Neuron (in vitro differentiated cells): ENCODE results near the gene LYST.

ENCODE experiments used
- H2AFZ ChIP-seq: one replicate; pipeline ENCODE4 v1.6.1; 2013; ENCODE audit warnings: low read depth, mild to moderate bottlenecking, inconsistent platforms, low read length, moderate library complexity
- H3K27me3 ChIP-seq: one replicate; pipeline ENCODE4 v1.6.1; 2013; ENCODE audit warnings: low read length; ENCODE audit not compliant: insufficient read depth
- H3K36me3 ChIP-seq: one replicate; pipeline ENCODE4 v1.6.1; 2013; ENCODE audit warnings: low read length; ENCODE audit not compliant: insufficient read depth
- H3K4me1 ChIP-seq: one replicate; pipeline ENCODE4 v1.6.1; 2013; ENCODE audit warnings: low read length; ENCODE audit not compliant: insufficient read depth
- H3K4me3 ChIP-seq: 2 replicates; pipeline ENCODE4 v1.5.1; 2013; ENCODE audit warnings: mild to moderate bottlenecking, low read length, moderate library complexity
- H3K9me3 ChIP-seq: one replicate; pipeline ENCODE4 v1.6.1; 2013; ENCODE audit warnings: low read length

The LYST gene

DNA sequence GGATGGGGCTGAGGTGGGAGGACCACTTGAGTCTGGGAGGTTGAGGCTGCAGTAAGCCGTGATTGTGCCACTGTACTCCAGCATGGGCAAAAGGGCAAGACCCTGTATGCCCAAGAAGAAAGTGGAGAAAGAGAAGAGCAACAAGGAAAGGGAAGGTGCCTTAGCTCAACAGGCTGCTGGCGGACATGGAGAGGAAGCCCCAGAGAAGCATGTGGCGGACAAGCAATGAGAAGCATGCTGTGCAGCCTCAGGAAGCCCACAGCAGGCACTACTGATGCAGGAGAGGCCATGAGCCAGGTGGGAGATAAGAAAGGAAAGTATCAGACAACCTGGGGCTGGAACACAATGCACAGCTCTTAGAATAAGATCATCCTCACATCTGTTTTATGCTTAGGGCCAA is 184.5 kb downstream of the LYST start:
- Histone ChIP-seq H2AFZ (no peak overlapping the region), H3K27me3 (no peaks in the 10 kb centered on the region), H3K9me3 (no peaks in the 10 kb centered on the region), H3K36me3 (no peaks in the 10 kb centered on the region), H3K4me3 (no peak overlapping the region), H3K4me1 (no peaks in the 10 kb centered on the region)

DNA sequence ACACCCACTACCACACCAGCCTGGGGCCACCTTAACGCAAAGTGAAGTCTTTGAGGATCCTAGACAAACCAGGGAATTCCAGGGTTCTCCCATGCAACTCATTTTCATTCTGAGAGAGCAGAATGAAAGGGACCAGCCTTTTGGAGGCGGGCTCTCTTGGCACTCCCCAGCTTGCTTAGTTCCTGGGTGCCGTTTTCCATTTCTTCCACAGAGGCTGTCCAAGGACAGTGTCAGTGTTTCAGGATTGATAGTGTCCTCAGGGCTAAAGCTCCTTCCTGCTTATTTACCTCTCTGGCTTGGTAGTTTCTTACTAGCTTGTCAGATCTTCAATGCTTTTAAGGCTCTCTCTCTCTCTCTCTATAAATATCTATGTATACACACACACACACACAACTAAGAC is 187.1 kb downstream of the LYST start:
- no peaks in the 10 kb centered on the region for H3K27me3 ChIP-seq
- no peaks in the 10 kb centered on the region for H3K4me1 ChIP-seq
- peaks cover 9% of the 10 kb centered on the region for H3K9me3 ChIP-seq
- H3K36me3 ChIP-seq: peaks cover 3% of the 10 kb centered on the region
- no peak overlapping the region for H3K4me3 ChIP-seq
- no peak overlapping the region for H2AFZ ChIP-seq

DNA sequence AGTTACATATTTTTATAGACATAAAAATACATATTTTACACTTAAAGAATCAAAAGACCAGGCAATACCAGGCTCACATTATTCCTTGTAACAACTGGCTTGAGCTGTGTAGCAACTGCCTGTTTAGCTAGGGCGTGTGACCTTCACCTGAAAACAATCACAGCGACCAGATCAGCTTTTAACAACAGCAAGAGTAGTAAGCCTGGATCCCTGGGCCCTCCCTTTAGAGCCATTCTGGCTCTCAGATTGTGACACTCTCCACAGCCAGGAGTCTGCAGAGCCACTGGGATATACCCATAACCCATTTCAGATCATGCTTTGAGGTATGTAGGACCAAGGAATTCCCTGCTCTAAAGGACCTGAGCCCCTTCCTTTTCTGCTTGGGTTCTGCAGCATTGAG is 187.7 kb downstream of the LYST start:
- peaks cover 9% of the 10 kb centered on the region for H3K9me3 ChIP-seq
- H3K27me3 ChIP-seq: no peaks in the 10 kb centered on the region
- H3K36me3 ChIP-seq: peaks cover 3% of the 10 kb centered on the region
- H2AFZ ChIP-seq: no peak overlapping the region
- no peak overlapping the region for H3K4me3 ChIP-seq
- H3K4me1 ChIP-seq: no peaks in the 10 kb centered on the region

DNA sequence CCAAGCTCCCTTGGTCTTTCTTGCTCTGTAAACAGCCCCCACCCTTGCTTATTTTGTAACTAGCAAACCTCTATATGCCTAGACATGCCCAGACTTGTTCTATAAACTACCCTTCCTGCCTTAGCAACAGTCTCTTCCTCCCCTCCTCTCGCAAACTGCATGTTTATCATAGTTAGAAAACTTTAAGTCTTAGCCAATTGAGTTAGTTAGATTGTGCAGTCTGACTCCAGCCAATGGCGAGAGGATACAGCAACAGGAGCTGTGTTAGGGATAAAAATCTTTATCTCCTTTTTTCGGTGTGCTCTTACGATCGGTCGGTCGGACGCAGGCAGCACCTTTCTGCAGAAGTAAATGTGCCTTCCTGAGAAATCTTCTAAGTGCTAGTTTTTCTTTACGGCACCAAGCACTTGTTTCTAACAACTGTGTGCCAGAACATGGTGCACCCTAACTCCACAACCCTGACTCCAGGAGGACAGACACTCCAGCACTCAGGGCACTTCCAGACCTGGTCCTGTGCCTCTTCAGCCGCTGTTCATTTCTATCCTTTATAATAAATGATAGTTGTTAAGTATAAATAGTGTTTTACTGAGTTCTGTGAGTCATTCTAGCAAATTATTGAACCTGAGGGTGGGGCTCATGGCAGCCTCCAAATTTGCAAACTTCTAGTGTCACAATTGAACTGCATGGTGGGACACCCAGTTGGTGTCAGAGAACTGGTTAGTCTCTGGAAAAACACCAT is 191.4 kb downstream of the LYST start:
- no peaks in the 10 kb centered on the region for H3K4me1 ChIP-seq
- no peaks in the 10 kb centered on the region for H3K27me3 ChIP-seq
- H3K36me3 ChIP-seq: peaks cover 3% of the 10 kb centered on the region
- H3K9me3 ChIP-seq: peaks cover 15% of the 10 kb centered on the region
- no peak overlapping the region for H3K4me3 ChIP-seq
- H2AFZ ChIP-seq: no peak overlapping the region

DNA sequence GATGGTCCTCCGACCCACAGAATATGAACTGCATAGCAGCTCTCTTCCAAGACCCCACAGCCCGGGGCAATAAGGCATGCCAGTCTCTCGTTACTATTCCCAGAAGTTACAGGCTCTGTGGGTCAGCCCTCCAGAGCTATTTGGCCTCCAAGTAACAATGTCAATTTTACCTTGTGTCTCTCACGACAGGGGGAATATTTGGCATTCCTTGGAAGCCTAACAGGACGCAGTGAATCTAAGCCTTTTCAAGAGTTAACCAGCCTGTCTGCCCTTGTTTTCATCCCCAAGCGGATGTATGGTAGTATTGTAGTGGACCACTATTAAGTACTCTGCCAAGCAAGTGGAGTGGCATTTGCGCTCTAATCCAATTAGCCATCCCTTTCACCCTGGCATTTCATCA is 192.7 kb downstream of the LYST start:
- H3K27me3 ChIP-seq: no peaks in the 10 kb centered on the region
- no peaks in the 10 kb centered on the region for H3K4me1 ChIP-seq
- H3K9me3 ChIP-seq: peaks cover 26% of the 10 kb centered on the region
- no peak overlapping the region for H3K4me3 ChIP-seq
- no peak overlapping the region for H2AFZ ChIP-seq
- peaks cover 3% of the 10 kb centered on the region for H3K36me3 ChIP-seq

DNA sequence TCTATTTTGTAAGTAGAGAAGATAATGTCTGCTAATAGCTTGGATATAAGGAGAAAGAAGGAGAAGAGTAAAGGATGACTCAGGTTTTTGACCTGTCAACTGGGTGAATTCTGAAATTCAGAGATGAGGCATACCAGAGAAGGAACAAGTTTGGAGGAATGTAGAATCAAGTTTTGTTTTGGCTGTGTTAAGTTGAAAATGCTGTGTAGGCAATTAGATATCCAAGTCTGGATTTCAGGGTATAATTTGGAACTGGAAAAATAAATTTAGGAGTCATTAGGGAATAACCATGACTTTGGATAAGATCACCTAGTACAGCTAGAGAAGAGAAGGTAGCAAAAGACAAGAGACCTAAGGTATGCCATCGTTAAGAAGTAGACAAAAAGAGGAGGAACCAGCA is 194.7 kb downstream of the LYST start:
- H3K4me3 ChIP-seq: no peak overlapping the region
- H3K36me3 ChIP-seq: peaks cover 3% of the 10 kb centered on the region

DNA sequence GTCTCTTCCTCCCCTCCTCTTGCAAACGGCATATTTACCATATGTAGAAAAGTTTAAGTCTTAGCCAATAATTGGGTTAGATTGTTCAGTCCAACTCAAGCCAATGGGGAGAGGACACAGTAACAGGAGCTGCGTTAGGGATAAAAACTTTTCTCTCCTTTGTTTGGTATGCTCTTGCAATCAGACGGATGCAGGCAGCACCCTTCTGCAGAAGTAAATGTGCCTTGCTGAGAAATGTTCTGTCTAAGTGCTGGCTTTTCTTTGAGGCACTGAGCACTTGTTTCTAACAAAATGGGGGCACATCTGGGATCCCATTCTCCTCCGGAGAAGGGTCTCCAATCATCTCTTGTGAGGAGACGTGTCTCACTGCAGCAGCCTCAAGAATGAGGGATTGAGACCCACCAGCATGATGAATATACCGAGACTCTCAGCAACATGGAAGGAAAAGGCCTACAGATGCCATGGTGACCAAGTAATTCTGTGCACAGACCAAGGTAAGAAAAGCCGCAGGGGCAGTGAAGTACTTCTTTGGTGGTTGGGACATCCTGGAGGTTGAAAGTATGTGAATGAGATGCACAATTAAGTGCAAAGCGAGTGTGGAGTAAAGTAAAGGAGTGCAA is 196.4 kb downstream of the LYST start:
- H3K27me3 ChIP-seq: no peaks in the 10 kb centered on the region
- peaks cover 21% of the 10 kb centered on the region for H3K9me3 ChIP-seq
- H2AFZ ChIP-seq: no peak overlapping the region
- no peaks in the 10 kb centered on the region for H3K36me3 ChIP-seq
- H3K4me3 ChIP-seq: no peak overlapping the region
- H3K4me1 ChIP-seq: no peaks in the 10 kb centered on the region

More for the DNA sequence above, 194.7 kb downstream of the LYST start:
- Histone ChIP-seq H3K27me3 (no peaks in the 10 kb centered on the region), H3K4me1 (no peaks in the 10 kb centered on the region), H3K9me3 (peaks cover 26% of the 10 kb centered on the region), H2AFZ (no peak overlapping the region)

DNA sequence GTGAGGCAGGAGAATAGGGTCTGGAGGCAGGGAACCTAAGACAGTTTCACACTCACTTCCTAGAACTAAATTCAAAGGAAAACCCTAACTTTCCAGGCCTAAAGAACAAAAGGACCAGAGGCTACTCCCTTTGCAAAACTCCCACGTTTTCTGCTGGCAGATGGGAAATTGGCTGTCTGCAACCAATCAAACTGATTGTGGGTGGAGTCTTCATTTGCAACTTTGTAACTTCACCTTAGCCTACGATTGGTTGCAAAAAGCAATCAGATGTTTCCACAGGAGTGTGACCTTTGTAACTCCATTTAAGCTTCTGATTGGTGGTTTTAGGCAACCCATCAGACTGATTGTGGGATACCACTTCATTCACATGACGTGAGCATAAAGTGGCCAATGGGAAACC is 197.4 kb downstream of the LYST start:
- Histone ChIP-seq H3K27me3 (no peaks in the 10 kb centered on the region), H3K36me3 (no peaks in the 10 kb centered on the region), H3K4me1 (no peaks in the 10 kb centered on the region), H3K4me3 (no peak overlapping the region), H2AFZ (no peak overlapping the region), H3K9me3 (peaks cover 17% of the 10 kb centered on the region)

DNA sequence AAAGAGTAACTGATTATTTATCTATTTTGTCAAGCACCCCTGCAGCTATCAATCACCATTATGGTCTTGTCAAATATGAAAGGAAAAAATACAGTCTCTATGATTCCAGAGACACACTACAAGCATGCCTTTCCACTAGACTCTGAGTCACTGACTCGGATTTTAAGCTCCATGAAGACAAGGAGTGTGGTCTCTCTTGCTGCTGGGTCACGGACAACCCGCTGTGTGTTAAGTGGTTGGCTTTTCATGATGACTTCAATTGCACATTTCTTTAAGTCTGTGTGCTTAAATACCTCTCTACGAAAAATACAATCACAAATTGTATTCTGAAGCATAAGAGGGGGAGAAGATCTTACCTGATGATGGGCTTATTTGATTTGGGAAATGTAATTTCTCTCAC is 203.1 kb downstream of the LYST start:
- Histone ChIP-seq H3K36me3 (no peaks in the 10 kb centered on the region), H2AFZ (no peak overlapping the region), H3K27me3 (no peaks in the 10 kb centered on the region), H3K4me3 (no peak overlapping the region), H3K9me3 (peaks cover 5% of the 10 kb centered on the region), H3K4me1 (no peaks in the 10 kb centered on the region)

DNA sequence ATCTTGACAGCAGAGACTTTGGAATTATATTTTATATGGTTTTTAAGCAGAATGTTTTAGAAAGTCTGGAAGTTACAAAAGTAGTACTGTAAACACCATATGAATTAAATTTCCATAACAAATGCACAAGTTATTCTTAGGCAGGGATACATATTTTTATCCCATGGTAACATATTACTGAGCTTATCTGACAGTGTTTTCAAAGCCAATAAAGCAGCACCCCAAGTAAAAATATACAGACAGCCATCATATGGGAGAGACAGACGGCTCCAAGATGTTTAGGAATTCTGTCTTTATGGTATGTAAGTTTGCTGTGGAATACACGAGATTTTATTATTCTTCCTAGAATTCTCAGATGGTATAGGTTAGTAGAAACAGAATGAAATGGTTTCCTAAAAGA is 205.1 kb downstream of the LYST start:
- Histone ChIP-seq H3K9me3 (peaks cover 5% of the 10 kb centered on the region), H3K27me3 (no peaks in the 10 kb centered on the region), H2AFZ (no peak overlapping the region), H3K36me3 (no peaks in the 10 kb centered on the region), H3K4me3 (no peak overlapping the region), H3K4me1 (no peaks in the 10 kb centered on the region)

DNA sequence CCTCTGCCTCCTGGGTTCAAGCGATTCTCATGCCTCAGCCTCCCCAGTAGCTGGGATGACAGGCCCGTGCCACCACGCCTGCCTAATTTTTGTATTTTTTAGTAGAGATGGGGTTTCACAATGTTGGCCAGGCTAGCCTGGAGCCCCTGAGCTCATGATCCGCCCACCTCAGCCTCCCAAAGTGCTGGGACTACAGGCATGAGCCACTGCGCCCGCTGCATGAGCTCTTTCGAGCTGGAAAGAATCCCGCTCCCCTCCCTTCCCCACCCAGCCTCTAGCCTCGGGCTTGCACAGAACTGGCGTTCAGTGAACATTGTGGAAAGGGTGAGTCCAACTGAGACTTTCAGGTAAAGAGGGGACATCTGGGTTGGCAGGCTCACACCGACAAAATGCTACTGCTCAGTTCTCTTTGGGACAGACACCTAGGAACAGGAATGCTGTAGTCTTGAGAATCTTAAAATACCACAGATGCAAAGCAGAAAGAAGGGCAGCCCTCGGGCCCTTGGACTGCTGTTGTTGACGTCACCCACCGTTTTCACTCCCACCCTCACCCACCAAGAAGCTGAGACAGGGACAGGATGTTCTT is 207.4 kb downstream of the LYST start:
- H3K9me3 ChIP-seq: peaks cover 5% of the 10 kb centered on the region
- H3K4me1 ChIP-seq: no peaks in the 10 kb centered on the region
- H3K4me3 ChIP-seq: no peak overlapping the region
- no peak overlapping the region for H2AFZ ChIP-seq
- H3K36me3 ChIP-seq: no peaks in the 10 kb centered on the region
- H3K27me3 ChIP-seq: no peaks in the 10 kb centered on the region

DNA sequence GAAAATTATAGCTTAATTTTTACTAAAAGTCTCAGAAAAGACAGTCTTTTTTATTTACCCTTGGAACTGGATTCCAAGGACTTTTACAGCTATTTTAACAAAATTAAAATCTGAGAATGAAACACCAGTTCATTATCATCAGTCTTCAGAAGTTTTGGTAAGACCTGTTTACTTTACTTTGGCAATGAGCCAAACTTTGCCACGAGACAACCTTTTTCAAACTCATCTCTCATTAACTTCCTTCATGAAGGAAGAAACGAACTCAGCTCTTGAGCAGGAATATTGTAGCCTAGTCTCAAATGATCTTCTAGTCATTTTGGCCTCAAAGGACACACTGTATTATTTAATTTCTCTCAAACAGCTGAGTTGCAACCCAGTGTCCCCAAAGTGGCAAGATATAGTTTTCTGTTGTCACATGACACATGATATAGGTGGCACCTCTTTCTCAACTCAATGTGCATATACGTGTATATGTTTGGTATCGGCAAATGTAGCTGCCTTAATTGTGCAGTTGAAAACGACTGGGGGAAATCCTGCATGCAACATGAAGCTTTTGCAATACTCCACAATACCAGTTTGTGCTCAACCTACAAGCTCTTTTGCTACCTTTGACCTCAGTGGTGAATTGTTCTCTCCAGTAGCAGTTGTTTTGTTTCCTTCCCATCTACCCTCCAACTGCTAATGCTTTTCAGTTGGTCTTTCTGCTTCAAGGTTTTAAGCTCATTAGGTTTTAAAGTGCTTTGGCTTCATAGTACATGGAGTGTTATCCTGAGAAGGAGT is 208.8 kb downstream of the LYST start:
- H3K4me1 ChIP-seq: no peaks in the 10 kb centered on the region
- H3K27me3 ChIP-seq: no peaks in the 10 kb centered on the region
- H2AFZ ChIP-seq: no peak overlapping the region
- no peaks in the 10 kb centered on the region for H3K36me3 ChIP-seq
- H3K4me3 ChIP-seq: no peak overlapping the region
- H3K9me3 ChIP-seq: peaks cover 1% of the 10 kb centered on the region

DNA sequence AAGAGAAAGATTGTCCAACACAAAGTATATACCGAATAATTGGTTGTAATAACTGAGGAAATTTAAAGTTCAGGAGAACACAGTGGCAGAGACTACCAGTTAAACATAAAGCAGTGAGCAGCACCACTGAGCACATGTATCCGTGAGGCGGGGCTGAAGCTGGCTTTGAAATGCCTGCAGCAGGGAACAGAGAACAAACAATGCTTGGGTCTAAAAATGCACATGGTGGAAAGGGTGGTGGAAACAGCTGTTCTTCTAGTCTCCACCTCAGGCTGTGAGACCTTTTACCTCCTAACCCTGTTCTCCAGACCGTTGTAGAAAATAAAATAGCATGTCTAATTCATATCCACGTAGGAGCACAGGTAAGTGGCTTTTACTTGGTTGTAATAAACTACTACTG is 209.4 kb downstream of the LYST start:
- Histone ChIP-seq H3K4me1 (no peaks in the 10 kb centered on the region), H2AFZ (no peak overlapping the region), H3K4me3 (no peak overlapping the region), H3K9me3 (peaks cover 1% of the 10 kb centered on the region), H3K36me3 (no peaks in the 10 kb centered on the region), H3K27me3 (no peaks in the 10 kb centered on the region)
